ENCODE measurements around the gene DOHH.
A peak's percentile ranks its signal among the peaks of the same experiment; 100 is the strongest.

Gene DOHH

DNA sequence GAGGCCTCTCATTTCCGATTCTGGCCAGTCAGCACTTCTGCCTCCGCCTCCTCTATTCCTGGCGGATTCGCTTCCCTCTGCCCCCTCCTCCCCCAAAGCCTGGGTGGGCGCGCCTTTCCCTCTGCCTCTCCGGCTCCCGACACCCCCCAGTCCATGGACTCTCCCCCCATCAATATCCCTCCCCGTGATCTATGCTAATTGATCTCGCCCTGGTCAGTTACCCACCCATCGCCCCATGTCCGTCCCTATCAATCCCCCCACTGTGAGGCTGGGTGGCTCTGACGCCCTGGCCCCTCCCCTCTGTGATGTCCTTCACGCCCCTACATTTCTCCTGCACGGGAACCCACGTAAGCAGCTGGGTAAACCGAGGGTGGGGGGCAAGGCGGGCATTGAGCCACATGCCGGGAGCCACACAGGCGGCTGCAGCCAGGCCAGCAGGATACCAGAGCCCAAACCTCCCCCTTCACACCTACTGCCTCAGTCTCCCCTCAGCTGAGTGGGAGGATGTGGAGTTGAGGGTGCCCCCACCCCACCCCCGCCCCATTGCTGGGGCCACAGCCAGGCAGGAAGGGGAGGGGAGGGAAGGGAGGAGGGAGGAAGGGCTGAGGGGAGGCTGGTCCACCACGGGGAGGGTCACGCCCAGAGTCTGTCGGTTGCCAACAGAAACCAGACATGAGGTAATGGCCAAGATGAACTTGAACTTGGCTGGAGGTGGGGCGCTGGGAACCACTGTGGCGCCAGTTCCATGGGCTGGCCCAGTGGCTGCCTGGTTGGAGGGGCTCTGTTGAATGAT is 41.2 kb downstream of the DOHH start:
- TF ChIP-seq, protein P1, sequence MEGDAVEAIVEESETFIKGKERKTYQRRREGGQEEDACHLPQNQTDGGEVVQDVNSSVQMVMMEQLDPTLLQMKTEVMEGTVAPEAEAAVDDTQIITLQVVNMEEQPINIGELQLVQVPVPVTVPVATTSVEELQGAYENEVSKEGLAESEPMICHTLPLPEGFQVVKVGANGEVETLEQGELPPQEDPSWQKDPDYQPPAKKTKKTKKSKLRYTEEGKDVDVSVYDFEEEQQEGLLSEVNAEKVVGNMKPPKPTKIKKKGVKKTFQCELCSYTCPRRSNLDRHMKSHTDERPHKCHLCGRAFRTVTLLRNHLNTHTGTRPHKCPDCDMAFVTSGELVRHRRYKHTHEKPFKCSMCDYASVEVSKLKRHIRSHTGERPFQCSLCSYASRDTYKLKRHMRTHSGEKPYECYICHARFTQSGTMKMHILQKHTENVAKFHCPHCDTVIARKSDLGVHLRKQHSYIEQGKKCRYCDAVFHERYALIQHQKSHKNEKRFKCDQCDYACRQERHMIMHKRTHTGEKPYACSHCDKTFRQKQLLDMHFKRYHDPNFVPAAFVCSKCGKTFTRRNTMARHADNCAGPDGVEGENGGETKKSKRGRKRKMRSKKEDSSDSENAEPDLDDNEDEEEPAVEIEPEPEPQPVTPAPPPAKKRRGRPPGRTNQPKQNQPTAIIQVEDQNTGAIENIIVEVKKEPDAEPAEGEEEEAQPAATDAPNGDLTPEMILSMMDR (IDR thresholded peaks at IDR 0.05; ENCODE audit: low read depth, low read length), result no peak
- no peak overlapping the region for H3K4me3 ChIP-seq (ENCODE audit: low read depth, low read length)
- in situ Hi-C loops (cut with HindIII; ENCODE audit: low sequenced_read_pairs), result no loop called here
- DNase-seq (ENCODE audit: low read depth, low spot score), result peak; percentile 97

GRCh38 chr19:3458229-3459088 is 42.0 kb downstream of the DOHH start:
- peak; percentile 88 for DNase-seq (ENCODE audit: low read depth, low spot score)
- in situ Hi-C loops (cut with HindIII; ENCODE audit: low sequenced_read_pairs), result no loop called here

DNA sequence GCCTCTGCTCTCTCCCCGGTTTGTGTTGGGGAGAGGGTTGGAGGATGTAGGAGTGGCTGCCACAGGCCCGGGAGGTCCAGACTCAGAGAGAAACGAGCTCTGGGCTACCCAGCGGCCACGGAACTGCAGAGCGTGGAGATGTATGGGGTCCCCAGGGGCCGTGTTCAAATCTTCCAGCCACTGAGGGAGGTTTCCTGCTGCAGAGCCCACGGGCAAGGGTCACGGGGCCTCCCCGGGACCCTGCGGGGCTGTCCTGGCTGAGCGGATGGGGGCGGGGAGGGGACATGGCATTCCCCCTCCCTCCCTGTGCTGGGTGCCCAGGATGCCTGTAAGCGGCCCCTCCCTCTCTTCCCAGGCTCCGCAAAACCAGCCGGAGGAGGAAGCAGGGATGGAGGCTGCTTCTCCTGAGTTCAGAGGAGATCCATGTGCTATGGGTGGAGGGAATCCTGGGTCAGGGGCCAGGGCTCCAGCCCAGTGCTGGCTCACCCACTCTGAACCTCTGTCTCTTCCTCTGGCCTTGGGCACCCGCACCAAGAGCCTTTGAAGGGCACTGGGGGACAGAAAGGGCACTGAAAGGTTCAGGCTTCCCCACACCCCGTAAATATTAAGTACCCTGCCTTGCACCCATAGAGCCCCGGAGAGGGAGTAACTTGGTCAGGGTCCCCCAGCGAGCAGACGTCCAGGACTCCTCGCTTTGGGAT is 42.8 kb downstream of the DOHH start:
- no peak overlapping the region for H3K4me3 ChIP-seq (ENCODE audit: low read depth, low read length)
- peak; percentile 56 for DNase-seq (ENCODE audit: low read depth, low spot score)
- in situ Hi-C loops (cut with HindIII; ENCODE audit: low sequenced_read_pairs), result no loop called here
- TF ChIP-seq, protein P1 (IDR thresholded peaks at IDR 0.05; ENCODE audit: low read depth, low read length), result no peak

More at GRCh38 chr19:3458229-3459088, 42.0 kb downstream of the DOHH start:
- TF ChIP-seq, protein P1 (IDR thresholded peaks at IDR 0.05; ENCODE audit: low read depth, low read length), result no peak
- no peak overlapping the region for H3K4me3 ChIP-seq (ENCODE audit: low read depth, low read length)

DNA sequence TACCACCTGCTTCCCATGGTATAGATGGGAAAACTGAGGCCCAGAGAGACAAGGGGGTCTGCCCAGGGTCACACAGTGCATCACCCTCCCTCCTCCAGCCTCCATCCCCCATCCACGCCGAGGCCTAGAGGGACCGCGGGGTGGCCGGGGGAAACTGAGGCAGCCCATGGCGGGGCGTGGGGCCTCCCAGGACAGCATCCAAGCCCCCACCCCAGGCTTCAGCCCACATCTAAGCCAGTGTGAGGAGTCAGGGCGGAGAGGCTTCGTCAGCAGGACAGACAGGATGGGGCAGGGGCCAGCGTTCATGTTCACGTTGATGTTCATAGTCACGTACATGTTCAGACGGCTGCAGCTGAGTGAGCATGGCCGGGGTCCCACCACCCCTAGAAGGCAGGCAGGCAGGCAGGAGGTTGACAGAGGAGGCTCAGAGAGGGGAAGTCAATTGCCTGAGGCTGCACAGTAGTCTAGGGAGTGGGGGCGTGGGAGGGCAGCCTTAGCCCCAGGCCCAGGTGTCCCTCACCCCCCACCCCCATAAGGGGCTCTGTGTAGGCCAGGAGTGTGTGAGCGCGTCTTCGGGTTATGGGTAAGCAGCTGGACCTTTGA is 43.4 kb downstream of the DOHH start:
- no peak overlapping the region for H3K4me3 ChIP-seq (ENCODE audit: low read depth, low read length)
- TF ChIP-seq, protein P1 (IDR thresholded peaks at IDR 0.05; ENCODE audit: low read depth, low read length), result no peak
- no peak for DNase-seq (ENCODE audit: low read depth, low spot score)
- in situ Hi-C loops (cut with HindIII; ENCODE audit: low sequenced_read_pairs), result no loop called here

GRCh38 chr19:3455960-3456601 is 44.4 kb downstream of the DOHH start:
- DNase-seq (ENCODE audit: low read depth, low spot score), result no peak
- TF ChIP-seq, protein P1 (IDR thresholded peaks at IDR 0.05; ENCODE audit: low read depth, low read length), result no peak
- in situ Hi-C loops (cut with HindIII; ENCODE audit: low sequenced_read_pairs), result no loop called here
- H3K4me3 ChIP-seq (ENCODE audit: low read depth, low read length), result no peak overlapping the region
